T-helper 2 cell (primary cell): ENCODE measurements around the gene PEMT.

Experiments used
- DNase-seq, 5 experiments: peaks; one replicate each; pipeline versions ENCODE4 v3.0.0 to v3.0.0-alpha.2; 2012 to 2022

The PEMT gene

DNA sequence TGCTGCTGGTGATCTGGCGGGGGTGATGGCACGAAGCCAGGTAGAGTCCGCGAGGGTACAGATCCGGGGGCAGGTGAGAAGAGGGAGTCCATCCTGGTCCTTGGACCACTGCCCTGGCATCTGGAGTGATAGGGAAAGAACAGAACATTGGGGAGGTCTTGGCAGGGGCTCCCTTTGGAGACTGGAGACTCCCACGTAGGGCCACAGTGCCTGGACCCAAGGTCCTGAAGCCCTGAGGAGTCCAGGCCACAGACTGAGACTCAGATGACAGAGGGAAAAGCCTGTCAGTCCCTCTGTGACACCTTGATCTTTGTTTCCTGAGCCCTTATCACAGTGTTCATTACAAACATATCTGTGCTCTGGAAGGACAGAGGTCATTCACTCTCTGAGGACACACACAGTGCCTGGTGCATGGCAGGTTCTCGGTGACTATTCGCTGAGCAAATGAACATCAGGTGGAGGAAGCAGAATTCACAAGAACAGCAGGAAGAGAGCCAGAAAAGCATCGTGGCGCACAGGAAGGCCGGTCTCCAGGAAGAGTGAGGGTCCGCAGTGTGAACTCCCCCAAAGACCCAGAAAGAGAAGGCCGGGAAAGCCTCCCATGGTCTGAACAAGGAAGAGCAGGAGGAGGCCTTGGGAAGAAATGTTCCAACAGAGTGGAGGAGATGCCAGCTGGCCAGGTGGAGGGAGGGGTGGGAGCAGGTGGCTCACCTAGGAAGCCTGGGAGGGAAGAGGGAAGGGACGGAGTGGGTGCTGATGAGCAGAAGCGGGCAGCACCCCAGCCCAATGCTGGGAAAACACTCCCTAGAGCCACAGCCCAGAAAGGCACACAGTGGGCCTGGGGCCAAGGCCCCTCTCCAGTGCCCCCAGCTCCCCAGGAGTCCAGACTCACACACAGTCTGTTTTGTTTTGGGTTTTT is 20.5 kb downstream of the PEMT start:
- no peak for DNase-seq

DNA sequence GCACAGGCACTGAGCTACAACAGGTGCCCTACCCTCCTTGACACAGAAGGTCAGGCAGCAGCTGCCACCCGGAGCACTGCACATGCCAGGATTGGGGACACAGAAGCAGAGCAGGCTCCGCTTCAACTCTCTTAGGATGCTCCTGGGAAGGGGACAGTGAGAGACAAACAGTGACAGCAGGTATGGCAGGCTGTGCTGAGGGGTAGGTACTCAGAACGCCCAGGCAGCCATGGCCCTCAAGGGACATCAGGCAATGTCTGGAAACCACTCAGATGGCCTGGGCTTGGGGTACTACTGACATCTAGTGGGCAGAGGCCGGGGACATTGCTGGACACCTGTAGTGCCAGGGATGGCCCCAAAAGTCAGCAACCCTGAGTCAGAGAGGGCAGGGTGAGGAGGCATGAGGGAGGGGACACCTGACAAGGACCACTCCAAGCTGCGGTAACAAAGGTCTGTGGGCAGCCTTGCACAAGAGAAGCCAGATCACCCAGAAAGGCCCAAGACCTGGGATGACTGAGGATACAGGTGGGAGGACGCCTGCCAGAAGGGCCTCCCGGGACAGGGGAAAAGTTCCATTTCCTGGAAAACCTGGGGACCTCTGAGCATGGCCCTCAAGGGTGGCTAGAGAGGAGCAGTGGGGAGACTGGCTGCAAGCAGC is 21.2 kb downstream of the PEMT start:
- DNase-seq, result no peak

DNA sequence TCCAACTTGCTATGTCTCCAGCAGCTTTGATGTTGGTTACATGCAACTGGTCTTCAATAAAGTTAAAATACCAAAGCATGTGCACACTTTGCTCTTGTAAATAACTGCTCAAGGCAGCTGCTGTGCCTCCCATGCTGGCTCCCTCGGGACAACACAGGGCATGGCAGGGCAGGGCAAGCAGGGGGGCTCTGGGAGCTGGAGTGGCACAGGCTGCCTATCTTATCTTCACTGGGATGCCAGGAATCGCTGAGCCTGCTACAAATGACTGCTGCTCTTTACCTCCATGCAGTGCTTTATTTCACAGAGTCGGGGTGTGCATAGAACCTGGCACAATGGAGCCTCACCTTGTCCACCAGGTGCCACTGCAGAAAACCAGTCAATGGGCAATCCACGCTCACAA is 21.8 kb downstream of the PEMT start:
- DNase-seq, result no peak

DNA sequence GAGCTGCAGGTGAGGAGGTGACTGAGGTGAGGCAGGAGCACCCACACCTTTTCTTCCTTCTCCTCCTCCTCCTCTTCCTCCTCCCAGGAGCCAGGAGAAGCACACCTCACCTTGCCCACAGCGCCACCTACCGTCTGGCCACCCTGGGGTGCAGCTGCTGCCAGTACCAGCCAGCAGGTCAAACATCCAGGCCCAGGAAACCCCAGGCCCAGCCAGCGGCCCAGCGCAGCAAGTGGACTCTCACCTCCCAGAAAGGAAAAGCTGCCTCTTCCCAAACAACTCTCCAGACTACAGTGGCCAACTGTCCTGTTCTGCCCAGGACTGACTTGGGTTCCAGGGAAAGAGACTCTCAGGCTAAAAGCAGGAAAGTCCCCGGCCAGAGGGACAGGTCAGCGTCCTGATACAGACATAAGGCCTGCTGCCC is 22.7 kb downstream of the PEMT start:
- DNase-seq, result peak in 2 of 5 experiments; percentile 33 to 40

DNA sequence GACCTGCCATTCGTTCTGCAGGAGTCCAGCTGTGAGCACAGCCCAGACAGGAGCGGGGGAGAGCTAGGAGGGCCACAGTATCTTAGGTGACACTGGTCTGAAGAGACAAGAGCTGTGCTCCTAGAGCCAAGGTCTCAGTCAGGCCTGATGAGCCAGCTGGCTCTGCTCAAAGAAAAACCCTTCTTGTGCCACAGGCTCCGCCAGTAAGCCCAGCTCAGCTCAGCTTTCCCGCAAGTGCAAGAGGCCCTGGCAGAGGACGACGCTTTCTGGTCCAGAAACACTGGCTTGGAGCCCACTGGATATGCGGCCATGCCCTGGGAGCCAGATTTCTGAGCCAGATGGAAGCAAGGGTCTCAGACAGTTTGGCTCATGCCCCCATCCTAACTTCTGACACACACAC is 23.9 kb downstream of the PEMT start:
- no peak for DNase-seq

DNA sequence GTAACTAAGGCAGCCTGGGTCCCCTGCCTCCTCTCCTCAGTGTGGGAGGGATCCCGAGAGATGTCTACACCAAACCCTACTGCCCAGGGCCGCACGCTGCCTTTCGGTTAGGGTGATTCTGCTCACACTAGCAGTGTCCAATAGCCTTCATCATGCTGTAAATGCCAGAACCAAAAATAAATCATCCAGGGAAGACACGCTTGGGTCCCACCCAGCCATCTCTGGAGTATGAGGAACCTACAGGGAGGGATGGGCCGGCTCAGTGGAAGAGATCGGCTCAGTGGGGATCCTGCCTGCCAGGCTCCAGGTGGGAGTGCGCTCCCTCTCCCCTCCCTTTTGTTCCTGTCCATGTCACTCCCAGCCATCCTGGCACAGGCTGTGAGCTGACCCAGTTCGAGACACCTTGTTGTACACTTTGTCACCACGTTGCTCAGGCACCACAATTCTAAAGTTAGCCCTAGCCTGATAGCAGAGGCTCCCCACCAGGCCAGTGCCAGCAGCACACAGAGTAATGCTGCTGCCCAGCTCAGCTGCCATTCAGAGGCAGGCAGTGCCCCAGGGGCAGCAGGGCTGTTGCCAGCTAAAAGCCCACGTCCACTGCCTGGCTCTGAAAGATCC is 24.5 kb downstream of the PEMT start:
- no peak for DNase-seq

DNA sequence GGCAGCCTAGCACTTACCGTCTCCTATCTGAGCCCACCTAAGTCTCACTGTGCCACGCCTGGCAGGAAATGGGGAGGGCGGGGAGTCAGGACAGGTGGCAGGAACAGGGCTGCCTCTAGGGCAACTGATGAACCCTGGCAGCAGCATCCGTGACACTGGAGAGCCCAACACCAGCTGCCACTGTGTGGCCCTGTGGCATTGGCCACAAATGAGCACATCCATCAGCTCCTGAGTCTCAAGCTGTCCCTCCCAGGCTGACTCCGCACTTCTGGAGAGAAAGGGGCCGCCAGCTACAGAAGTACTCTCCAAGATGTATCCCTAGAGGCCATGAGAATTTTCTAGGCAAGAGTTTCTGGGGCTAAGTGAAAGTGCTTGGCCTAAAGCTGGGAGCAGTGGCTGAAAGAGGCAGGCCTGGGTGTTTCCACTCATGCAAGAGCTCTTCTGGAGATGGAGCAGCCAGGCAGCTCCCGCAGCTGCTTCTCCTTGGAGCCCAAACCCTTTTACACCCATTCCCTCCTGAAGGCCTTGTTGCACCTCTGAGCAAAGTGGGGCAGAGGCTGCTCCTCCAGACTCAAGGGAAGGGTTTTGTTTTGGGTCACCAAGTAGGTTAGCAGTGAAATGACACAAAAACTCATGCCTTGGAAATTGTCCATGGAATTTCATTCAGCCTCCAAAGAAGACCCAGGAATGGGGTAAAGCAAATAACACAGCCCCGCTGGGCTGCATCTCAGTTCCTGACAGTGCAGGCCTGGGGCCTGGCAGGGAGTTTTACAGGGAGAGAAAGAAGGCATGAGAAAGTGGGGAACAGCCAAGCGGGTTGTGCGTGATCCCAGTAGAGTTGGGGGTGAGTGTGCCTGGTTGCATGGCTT is 25.8 kb downstream of the PEMT start:
- DNase-seq, result no peak

DNA sequence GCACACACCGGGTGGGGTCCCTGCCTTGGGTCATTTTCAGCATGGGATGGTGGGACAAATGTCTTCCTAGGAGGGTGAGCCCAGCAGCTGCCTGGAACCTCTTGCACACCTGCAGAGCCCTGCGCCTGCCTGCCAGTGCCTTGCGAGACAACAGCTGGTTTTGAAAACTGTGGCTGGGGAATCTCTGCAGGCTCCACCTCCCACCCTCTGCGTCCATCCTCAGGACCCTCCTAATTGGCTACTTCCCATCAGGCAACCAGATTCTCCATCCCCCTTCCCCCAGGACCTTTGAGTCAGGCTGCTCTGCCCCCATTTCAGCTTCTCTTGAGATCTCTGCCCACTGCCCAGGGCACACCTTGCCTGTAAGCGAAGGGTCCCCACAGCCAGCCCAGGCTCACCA is 26.6 kb downstream of the PEMT start:
- DNase-seq, result no peak

DNA sequence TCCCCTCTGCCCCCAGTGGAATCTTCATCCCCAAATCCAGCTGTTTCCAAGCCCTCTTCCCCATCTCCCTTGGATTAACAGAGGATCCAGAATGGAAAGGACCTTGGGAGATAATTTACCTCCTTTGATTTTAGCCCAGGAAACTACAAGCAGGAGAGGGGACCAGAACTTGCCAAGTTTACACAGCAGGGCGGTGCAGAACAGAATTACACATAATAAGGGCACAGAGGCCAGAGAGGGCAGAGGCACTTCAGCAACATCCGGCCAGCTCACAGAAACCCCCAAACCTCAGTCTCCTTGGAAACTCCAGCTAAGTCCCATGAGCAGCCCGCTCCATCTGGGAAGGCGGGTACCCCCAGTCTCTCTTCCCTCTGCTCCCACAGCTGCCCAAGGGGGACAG is 27.2 kb downstream of the PEMT start:
- DNase-seq, result no peak

DNA sequence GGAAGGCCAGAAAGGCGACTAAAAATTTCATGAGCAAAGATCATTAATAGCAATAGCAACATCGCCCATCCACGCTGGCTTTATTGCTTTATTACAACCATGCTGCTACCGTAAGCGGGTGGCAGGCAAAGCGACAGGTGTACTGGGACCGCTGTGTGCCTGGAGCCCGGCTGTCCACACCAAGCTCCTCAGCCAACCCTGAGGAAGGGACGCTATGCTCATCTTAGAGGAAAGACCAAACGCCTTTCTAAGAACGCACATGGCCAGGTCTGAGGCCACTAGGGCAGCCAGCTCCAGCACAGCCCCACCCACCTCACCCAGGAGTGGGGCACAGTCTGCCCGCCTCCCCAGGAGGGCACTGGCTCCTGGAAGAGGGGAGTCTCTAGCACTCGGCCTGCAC is 28.0 kb downstream of the PEMT start:
- DNase-seq, result no peak

DNA sequence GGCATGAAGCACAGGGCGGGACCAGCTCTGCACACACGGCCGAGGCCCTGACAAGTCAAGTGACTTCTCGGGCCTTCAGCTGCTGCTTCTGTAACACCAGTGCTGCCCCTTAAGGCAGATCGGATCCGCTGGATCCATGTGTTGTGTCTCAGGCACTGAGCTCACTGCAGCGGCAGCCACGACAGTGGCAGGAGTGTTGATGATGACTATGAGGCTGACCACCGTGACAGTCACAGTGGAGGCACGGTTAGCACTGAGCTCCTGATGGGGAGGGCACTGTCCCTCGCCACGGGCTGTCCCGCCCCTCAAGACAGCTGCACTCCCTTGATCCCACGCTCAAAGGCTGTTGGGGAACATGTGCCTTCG is 29.4 kb downstream of the PEMT start:
- DNase-seq, result no peak

DNA sequence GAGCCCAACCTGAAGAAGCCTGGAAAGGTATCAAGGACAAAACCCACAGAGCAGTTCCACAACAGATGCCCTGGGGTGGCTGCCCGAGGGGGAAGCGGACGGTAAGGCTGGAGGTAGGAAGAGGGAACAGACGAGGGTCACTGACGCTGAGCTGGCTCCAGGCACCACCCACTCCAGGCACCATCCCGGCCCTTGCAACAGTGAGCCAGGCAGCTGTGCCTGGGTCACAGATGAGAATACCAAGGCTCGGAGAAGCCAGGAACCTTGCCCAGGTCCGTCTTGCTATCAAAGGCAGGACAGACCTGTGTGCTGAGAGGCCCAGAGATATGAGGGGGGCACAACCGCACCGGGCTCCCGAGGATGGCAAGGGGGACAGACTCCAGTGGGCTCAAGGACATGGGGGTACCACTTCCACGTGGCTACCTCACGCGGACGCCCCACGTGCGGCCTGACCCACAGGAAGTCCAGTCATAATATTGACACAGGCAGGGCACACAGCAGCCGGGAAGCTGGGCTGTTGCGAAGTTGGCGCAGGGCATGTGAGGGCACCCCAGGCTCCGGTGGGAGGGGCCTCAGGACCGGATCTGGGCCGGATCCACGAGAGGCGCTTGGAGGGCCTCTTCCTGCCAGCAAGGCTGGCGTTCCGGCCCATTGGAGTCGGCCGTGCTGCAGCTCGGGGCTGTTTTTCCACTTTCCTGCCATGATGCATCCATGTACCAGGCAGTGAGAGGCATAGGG is 29.9 kb downstream of the PEMT start:
- no peak for DNase-seq

DNA sequence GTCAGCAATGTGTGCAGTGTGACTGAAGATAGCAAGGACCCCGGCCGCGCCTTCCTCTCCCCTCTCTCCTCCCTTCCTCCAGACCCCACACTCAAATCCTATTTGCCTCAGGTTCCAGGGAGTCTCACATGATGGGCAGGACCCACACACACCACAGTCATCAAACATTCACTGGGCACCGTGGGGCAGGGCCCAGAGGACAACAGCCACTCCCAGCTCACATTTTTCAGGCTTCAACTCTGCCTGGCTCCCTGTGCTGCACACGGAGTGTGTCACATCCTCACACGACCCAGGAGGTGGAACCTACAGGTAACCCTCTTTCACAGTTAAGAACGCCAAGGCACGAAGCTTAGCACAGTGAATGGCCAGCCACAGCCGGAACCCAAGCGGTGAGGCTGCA is 30.5 kb downstream of the PEMT start:
- DNase-seq, result no peak

DNA sequence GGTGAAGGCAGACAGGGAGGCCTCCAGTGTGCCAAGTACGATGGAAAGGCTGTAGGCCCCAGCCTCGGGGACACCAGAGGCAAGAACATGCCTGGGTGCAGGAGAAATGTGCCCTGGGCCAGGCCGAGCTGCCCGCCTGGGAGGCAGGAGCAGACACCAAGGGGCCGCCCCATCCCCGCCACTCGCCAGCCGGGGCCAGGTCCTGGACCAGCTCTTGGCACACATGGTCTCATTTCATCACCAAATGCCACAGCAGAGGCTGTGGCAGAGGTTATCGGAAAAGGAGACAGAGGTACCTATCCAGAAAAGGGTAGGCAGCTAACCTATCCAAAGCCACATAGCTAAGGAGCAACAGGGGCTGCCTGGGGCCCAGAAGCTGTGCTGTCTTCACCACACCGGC is 31.3 kb downstream of the PEMT start:
- DNase-seq, result no peak

DNA sequence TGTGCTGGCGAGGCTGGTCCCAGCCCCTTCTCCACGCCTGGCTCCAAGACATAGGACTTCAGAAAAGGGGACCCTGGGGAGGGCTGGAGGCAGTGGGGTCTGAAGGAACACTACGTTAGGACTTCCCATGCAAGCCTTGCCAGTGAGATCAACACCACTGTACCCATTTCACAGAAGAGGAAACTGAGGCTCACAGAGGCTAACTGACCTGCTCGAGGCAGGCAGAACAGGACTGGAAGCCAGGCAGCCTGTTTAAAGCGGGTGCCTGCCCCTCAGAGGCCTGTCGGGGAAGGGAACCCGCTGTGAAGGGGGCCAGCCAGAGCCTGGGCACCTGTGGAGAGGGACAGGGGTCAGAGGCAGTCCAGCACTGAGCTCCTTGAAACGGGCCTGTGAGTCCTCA is 32.3 kb downstream of the PEMT start:
- no peak for DNase-seq

DNA sequence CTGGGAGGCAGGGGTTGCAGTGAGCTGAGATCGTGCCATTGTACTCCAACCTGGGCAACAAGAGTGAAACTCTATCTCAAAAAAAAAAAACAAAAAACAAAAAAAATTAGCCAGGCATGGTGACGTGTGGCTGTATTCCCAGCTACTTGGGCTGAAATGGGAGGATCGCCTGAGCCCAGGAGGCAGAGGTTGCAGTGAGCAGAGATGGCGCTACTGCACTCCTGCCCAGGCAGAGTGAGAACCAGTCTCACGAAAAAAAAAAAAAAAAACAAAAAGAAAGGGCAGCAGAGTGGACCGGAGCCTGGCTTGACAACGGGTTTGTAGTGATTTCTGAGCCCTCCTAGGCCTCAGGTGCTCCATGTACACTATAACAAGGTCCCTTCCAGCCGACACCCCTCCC is 33.1 kb downstream of the PEMT start:
- no peak for DNase-seq

DNA sequence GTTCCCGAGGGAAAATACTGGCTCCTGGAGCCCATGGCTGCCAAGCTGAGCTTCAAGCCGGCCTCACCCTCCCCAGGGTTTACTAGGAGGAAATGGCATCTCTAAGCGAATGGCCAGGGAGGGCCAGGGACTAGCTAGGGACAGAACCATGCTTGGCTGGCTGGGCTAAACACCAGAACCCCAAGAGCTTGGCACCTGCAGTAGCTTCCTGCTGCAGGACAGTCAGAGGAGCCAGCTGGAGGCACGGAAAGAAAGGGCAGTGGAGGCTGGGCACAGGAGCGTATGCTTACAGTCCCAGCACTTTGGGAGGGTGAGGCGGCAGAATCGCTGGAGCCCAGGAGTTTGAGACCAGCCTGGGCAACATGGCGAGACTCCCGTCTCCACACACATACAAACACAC is 33.7 kb downstream of the PEMT start:
- no peak for DNase-seq

DNA sequence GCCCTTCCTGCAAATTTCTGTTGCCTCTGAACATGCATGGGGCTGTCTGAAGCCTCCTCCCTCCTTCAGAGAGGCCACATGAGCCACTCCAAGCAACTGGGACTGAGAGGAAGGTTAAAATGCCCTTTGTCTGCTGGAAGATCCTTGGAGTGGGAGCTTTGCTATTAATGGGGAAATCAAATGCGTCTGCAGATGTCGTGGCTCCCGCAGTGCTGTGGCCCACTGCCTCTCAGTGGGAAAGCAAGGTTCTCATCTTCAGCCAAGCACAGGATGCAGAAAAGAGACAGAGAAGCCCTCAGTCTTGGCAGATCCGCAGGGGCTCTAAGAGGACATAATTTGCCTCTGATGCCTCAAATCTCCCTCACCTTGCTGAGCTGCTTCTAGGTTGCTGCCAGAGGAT is 34.8 kb downstream of the PEMT start:
- DNase-seq, result no peak

DNA sequence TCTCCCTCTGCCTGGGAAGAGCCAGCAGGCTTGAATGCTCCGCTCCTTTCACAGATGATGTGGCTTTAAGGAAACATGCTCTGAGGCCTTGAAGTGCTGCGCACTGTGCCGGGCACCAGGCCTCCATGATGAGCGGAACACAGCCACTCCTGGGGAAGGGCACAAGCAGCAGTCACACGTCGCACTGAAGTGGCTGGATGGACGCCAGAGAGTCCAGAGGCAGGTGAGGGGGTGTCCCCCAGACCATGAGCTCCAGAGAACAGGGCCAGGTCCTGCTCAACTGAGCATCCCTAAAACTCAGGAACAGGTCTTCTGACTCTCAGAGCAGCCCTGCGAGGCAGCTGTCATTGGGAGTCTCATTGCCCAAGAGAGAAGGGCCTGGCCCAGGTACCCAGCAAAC is 35.6 kb downstream of the PEMT start:
- DNase-seq, result no peak

DNA sequence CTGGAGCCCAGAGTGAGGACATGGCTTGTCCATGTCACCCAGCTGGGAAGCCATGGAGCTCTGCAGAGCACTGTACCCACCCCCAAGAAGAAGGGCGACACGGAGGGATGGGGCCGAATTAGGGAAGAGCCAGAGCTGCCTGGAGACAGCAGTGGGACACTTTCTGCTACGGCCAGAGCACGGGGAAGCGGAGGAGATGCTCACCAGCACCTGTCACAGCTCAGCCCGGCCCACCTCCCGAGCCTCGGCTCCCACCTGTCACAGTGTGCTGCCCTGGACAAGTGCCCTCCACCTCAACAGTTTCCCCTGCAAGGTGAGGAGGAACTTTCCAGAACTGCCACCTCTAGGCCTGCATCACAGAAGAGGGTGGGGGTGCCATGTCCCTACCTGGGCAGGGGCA is 36.4 kb downstream of the PEMT start:
- DNase-seq, result no peak

DNA sequence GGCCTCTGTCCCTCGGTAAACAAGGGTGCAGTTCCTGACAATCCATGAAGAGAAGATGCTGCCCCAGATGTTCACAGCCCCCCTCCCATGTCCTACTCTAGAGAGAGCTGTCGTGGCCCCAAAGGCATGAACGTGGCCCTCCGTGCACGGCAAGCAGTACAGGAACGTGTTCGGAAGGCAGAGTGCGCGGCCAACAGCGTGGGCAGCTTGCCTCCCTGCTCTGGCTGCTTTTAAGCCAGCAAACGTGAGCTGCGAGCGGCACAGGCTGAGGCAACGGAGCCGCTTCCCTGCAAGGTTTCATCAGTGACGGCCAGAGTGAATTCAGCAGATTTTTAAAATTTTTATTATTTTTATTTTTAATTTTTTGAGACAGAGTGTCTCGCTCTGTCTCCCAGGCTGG is 37.2 kb downstream of the PEMT start:
- DNase-seq, result no peak
